ENCODE data around the gene SPPL2B. TPM values are rescaled to one million over a fixed set of nuclear protein-coding genes. Genes with fewer than 3 reads are reported as not detected.

SPPL2B gene
- total and polyA plus RNA-seq, 9 of the 15 experiments (the other 6 are each of a cell fraction or from before 2014, with no cell fraction given), result 0.20 to 81.2 (median 15.1) TPM

- TF ChIP-seq ARID4B (CRISPR knock-in tag; IDR thresholded peaks at IDR 0.05), result peak; percentile 86
- no peak for TF ChIP-seq COPS2 (conservative IDR thresholded peaks at IDR 0.05)
- TF ChIP-seq CSDE1 (IDR thresholded peaks at IDR 0.05), result peak in 1 of 2 experiments; percentile 82; a peak in 1 of 4 replicates
- TF ChIP-seq E2F4 (CRISPR knock-in tag; IDR thresholded peaks at IDR 0.05; ENCODE audit: low read depth), result no peak
- TF ChIP-seq CBFA2T3 (IDR thresholded peaks at IDR 0.05), result peak; percentile 91
- TF ChIP-seq CHD1 (IDR thresholded peaks at IDR 0.05; ENCODE audit: low read length), result no peak
- TF ChIP-seq ZNF197 (CRISPR knock-in tag; IDR thresholded peaks at IDR 0.05; ENCODE audit: low read depth), result no peak
- TF ChIP-seq NELFE (IDR thresholded peaks at IDR 0.05; ENCODE audit: insufficient read depth, insufficient read length), result no peak
- TF ChIP-seq MCM5 (IDR thresholded peaks at IDR 0.05; ENCODE audit: low read depth), result no peak
- no peak for TF ChIP-seq HOMEZ (CRISPR knock-in tag; IDR thresholded peaks at IDR 0.05)
- TF ChIP-seq PRDM10 (IDR thresholded peaks at IDR 0.05; ENCODE audit: partially characterized antibody), result peak; percentile 47
- TF ChIP-seq SFPQ (IDR thresholded peaks at IDR 0.05; ENCODE audit: low read depth, low read length), result no peak
Measured at GRCh38 chr19:2345794-2346663, 17.5 kb downstream of the SPPL2B start (continued).

Data from K562 (cell line).